BJ (cell line): ENCODE data around the gene ALOX15B. TPM values are rescaled to one million over a fixed set of nuclear protein-coding genes. Genes with fewer than 3 reads are reported as not detected.

Experiments used
- CTCF ChIA-PET: fragments of 350-600 bp; formaldehyde crosslinking; extraction: SDS; loops from one replicate; lab custom pipeline; 2021; ENCODE audit warnings: antibody characterized with exemption, inconsistent platforms; lab: Yijun Ruan, JAX
- POLR2A ChIA-PET: fragments of 300-600 bp; sonication (Branson Sonifier 250); formaldehyde crosslinking; extraction: SDS; loops from one replicate; lab custom pipeline; 2021; ENCODE audit warnings: antibody characterized with exemption; lab: Charles Lee
- DNase-seq: peaks from one replicate; pipeline ENCODE4 v3.0.0-alpha.2; 2011; ENCODE audit warnings: low read depth
- H3K27me3 ChIP-seq: 2 replicates; pipeline ENCODE4 v1.6.0; 2011; ENCODE audit warnings: low read length; ENCODE audit not compliant: control insufficient read depth, insufficient read depth
- H3K36me3 ChIP-seq: 2 replicates; pipeline ENCODE4 v1.5.1; 2011; ENCODE audit warnings: low read length; ENCODE audit not compliant: control insufficient read depth, insufficient read depth
- H3K4me3 ChIP-seq: 2 replicates; pipeline ENCODE4 v1.5.1; 2011; ENCODE audit warnings: low read depth, mild to moderate bottlenecking, control low read depth, low read length
- CTCF ChIP-seq: IDR thresholded peaks from 2 replicates; pipeline ENCODE4 v1.5.1; 2011; ENCODE audit warnings: low read depth, mild to moderate bottlenecking, control low read depth, inconsistent platforms, low read length, moderate library complexity; ENCODE audit not compliant: insufficient read depth
- polyA plus RNA-seq: library from polyadenylated mRNA; depleted of rRNA; stranded (reverse); fragments of >200 nt; gene quantifications from 2 replicates; pipeline ENCODE4 v1.2.3, GENCODE V29; 2011

Gene ALOX15B
- polyA plus RNA-seq, 1 experiment: not detected

DNA sequence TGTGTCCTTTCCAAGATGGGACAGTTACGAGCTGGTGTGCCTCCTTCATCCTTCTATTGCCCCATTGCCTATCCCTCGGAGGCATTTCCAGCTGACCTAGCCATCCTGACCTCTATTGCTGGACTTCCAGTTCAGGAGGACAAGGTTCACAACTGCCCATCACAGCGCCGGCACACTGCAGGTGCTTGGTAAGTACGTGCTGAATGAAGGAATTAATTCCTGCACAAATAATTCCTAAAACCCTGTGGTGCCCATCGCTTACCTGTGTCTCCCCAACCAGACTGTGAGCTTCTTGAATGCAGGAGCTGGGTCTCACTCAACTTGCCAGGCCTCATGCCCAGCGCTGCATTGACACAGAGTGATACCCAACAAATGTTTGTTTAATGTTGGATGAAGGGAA is 13.0 kb downstream of the ALOX15B start:
- CTCF ChIA-PET: interaction anchor here (0.9 to 1.3 kb wide), 2 partner anchors 8 to 61 kb away, joined by 3 to 5 read pairs; no protein-coding TSS in a partner anchor
- TF ChIP-seq CTCF: no peak
- no peak overlapping the region for H3K4me3 ChIP-seq

DNA sequence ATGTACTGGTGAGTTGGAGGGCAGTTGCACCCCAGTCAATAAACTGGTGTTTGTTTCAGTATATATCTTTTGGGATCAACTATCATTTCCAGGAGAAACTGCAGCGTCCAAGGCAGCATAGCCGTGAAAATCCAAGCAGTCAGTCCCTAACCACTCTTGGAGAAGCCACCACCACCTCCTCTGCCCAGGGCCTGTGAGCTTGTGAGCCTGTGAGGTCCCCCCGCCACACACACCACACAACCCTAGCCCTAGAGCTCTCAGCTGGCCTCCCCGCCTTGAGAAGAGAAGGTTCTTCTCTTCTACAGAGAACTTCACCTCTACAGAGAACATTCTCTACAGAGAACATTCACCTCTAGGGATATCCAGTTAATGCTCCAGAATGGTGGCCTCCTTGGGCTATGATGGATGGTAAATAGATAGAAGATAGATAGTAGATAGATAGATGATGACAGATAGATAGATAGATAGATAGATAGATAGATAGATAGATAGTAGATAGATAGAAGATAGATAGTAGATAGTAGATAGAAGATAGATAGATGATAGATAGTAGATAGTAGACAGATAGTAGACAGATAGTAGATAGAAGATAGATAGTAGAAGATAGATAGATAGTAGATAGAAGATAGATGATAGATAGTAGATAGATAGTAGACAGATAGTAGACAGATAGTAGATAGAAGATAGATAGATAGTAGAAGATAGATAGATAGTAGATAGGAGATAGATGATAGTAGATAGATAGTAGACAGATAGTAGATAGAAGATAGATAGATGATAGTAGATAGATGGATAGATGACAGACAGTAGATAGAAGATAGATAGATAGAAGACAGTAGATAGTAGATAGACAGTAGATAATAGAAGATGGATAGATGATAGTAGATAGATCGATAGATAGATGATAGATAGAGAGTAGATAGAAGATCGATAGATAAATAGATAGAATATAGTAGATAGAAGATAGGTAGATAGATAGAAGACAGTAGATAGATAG is 13.7 kb downstream of the ALOX15B start:
- no peak for DNase-seq
- ChIA-PET CTCF (interaction anchor here (0.5 to 1.3 kb wide), 3 partner anchors 8 to 168 kb away, joined by 3 to 5 read pairs (median 4); no protein-coding TSS in a partner anchor), POLR2A (no interaction called here)
- Histone ChIP-seq H3K36me3 (no peaks in the 10 kb centered on the region), H3K4me3 (no peak overlapping the region), H3K27me3 (peaks cover 9% of the 10 kb centered on the region)
- no peak for TF ChIP-seq CTCF

More for the DNA sequence above, 13.0 kb downstream of the ALOX15B start:
- Histone ChIP-seq H3K27me3 (peaks cover 13% of the 10 kb centered on the region), H3K36me3 (no peaks in the 10 kb centered on the region)
- no peak for DNase-seq
- POLR2A ChIA-PET: no interaction called here

DNA sequence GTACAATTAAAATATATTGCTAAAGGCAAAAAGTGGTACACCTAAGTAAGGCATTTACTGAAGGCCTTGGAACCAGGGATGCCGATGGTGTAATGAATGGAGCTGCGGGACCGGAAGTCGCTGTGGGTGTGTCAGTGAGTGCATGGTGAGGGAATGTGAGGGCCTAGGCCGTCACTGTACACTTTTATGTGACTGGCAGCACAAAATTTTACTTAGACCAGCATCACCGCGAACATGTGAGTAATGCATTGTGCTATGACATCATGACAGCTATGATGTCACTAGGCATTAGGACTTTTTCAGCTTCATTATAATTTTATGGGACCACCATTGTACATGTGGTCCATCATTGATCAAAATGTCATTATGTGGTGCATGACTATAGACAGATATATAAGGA is 14.7 kb downstream of the ALOX15B start:
- POLR2A ChIA-PET: no interaction called here
- DNase-seq: no peak
- TF ChIP-seq CTCF: no peak
- Histone ChIP-seq H3K4me3 (no peak overlapping the region), H3K27me3 (peaks cover 10% of the 10 kb centered on the region), H3K36me3 (no peaks in the 10 kb centered on the region)
- CTCF ChIA-PET: interaction anchor here (0.5 to 1.0 kb wide), 2 partner anchors 64 to 167 kb away, joined by 4 read pairs; no protein-coding TSS in a partner anchor

DNA sequence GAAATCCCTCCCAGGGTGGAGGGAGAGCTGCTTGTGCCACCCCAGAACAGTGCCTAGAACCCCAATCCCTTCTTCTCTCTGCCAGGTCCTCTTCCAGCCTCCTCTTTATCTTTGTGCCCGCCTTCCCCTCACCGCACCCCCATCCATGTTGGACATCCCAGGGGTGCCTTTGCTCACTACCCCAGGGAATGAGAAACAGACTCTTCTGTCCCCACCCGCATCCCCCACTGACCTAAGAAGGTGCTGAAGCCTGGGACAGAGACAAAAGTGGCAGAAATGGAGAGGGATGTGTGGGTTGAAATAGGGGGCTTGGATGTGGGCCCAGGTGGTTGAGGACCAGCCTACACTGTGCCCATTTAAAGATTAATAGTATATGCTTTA is 17.0 kb downstream of the ALOX15B start:
- TF ChIP-seq CTCF: no peak

More for the DNA sequence above, 17.0 kb downstream of the ALOX15B start:
- DNase-seq: no peak
- no peaks in the 10 kb centered on the region for H3K36me3 ChIP-seq
- H3K4me3 ChIP-seq: no peak overlapping the region
- ChIA-PET CTCF (interaction anchor here (0.6 to 4.7 kb wide), 14 partner anchors 14 to 312 kb away, joined by 3 to 33 read pairs (median 6); partner anchors contain the start of gene ALOX15B), POLR2A (interaction anchor here (0.6 kb wide), 1 partner anchor 217 kb away, joined by 4 read pairs; no protein-coding TSS in a partner anchor)
- H3K27me3 ChIP-seq: peaks cover 19% of the 10 kb centered on the region
